Activated CD4-positive, CD25-positive, alpha-beta regulatory T cell treated with anti-CD3 and anti-CD28 coated beads, Interleukin-2, amount 50 U/mL, for 16 hours (primary cell): ENCODE data around the gene GALNT6.
"Not testable (repeated sequence)": the region's sequence is repeated elsewhere in the genome, so short reads cannot be mapped to it uniquely, and the experiment has no call there.

Experiments used
- DNase-seq: peaks from one replicate; pipeline ENCODE4 v3.0.0-alpha.2; 2020; ENCODE audit warnings: low read depth, low spot score

GALNT6 gene

DNA sequence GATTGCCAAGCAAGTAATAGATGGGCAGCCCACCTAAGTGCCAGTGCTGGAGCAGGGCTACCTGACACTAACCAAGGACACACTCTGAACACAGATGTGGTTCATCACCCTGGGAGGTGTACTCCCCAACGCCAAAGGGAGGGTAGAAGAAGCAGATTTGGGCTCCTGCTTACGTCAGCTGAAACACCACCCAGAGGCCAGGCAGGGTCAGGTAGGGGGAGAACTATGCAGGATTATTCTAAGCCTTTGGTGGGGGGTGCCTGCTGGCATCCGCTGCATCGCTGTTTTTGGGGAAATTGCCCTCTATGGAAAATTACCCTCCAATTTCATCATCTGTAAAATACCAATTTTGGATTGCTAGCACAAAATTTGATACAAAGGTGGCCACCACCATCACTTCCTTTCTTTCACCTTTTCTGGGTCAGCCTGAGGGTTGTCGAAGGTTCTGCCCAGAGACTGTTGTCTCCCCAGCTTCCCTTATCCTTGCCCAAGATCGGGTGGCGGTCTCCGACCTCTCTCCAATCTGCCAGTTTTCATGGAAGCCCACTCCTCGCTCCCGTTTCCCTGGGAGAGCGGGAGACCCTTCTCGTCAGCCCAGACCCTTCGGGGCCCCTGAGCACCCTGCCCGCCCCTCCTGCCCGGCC lies 67.8 kb downstream of the GALNT6 start:
- peak; percentile 29 for DNase-seq

- DNase-seq = no peak
These were observed 68.8 kb downstream of the GALNT6 start for GRCh38 chr12:51322452-51322851.

DNA sequence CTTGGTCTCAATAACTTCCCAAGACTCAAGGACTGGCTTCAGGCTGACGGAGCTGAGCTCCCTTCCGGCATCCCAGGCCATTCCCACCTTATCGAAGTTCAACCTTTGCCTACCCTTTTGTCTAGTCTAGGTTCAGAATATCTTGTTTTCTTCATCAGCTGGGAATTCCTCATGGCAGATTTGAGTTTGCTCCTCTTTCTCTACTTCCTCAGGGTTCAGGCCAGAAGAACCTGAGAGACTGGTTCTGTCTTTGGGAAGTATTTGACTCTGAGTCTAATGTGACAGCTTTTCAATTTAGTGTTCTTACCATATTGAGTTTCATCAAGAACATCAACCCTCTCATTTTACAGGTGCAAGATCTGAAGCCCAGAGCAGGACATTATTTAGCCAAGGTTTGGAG lies 69.3 kb downstream of the GALNT6 start:
- no peak for DNase-seq

- no peak for DNase-seq
These were observed 70.4 kb downstream of the GALNT6 start for GRCh38 chr12:51320695-51321320.

GRCh38 chr12:51320311-51320694 lies 70.9 kb downstream of the GALNT6 start:
- DNase-seq = no peak

DNA sequence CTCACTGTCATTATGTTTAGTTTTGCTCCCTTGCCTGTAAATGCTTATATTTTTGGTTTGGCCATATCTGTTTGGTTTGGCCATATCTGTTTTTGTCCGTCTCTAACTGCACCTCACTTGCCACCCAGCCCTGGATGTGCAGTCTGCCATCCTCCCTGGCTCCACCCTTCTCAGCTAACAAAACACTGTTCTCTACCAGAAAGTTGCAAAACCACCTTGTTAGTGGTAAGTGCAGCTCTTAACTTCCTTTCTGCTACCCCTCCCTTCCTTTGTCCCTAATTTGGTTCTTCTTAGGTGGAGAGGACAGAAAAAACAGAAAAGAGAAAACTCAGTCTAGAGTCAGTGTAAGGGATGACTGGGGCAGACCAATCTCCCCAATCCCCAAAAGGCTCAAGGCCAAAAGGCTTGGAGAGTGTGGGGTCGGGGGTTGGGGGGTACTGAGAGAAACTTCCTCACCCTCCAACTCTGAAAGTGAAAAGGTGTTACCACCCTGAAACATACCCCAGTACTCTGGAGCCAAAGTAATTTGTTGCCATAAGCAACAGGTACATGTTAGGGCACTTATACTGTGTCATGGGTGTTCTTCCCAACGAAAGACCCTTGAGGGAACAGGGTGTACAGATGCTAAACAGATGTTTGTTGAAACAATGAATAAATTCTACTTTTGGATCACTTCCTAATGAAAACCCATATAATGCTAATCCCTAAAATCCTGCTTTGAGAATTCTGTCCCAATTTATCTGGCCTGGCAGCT lies 72.2 kb downstream of the GALNT6 start:
- DNase-seq = no peak

GRCh38 chr12:51318057-51318806 lies 73.0 kb downstream of the GALNT6 start:
- DNase-seq = not testable (repeated sequence)

GRCh38 chr12:51311389-51311788 lies 79.8 kb downstream of the GALNT6 start:
- no peak for DNase-seq

- DNase-seq = no peak
These were observed 83.3 kb downstream of the GALNT6 start for GRCh38 chr12:51307655-51308593.

DNA sequence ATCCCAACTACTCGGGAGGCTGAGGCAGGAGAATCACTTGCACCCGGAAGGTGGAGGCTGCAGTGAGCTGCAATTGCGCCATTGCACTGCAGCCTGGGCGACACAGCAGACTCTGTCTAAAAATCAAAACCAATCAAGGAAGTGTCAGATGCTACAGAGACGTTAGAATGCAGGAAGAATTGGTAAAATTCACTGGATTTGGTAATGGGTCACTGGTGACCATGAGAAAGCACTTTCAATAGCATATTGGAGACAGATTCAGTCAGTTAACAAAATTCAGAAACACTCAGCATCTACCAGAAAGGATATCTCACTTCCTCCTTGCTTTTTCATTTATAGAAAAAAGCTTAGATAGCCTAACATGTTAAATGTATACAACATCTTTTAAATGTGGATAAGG lies 84.7 kb downstream of the GALNT6 start:
- no peak for DNase-seq
